ENCODE measurements around the gene CST7.

Gene CST7

DNA sequence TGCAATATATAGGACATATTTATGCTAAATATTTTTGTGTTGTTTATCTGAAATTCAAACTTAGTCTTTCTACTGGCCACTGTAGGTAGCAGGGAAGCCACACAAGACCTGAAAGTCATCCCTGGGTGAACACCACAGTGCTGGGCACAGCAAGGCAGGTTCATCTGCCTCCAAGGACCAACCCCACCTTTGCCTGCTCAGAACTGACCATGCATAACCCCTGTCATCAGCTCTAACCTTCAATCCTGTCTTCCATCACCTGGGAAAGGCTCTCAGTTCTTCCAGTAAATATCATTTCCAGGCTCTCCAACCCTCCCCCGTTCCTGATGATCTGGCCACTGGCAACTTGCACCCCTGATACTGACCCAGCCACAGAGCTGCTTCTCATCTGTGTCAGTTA, 32.7 kb upstream of the CST7 start:
- Histone ChIP-seq H3K9me2 (replicated peaks; ENCODE audit: insufficient read depth, low read length) (no peaks in the 10 kb centered on the region), H3K9me3 (ENCODE audit: insufficient read depth, low read length) (no peaks in the 10 kb centered on the region), H3F3A (ENCODE audit: insufficient read depth) (no peaks in the 10 kb centered on the region), H3K4me3 (ENCODE audit: insufficient read depth, low read length, poor library complexity, severe bottlenecking) (no peak overlapping the region), H3K27ac (ENCODE audit: low read depth, low read length) (no peak overlapping the region), H3K27me3 (ENCODE audit: low read length) (no peaks in the 10 kb centered on the region), H3K4me2 (ENCODE audit: low read depth, low read length, poor library complexity, severe bottlenecking) (no peak overlapping the region), H3K36me3 (ENCODE audit: low read length) (no peaks in the 10 kb centered on the region), H3K9ac (ENCODE audit: low read length) (no peak overlapping the region), H4K20me1 (ENCODE audit: low read depth, low read length) (no peaks in the 10 kb centered on the region), H2AFZ (ENCODE audit: low read depth, low read length, severe bottlenecking) (no peak overlapping the region), H3K79me2 (ENCODE audit: insufficient read depth, low read length) (no peaks in the 10 kb centered on the region)
- no peak for TF ChIP-seq EZH2phosphoT487 (conservative IDR thresholded peaks at IDR 0.05; ENCODE audit: low read length)
- no peak for TF ChIP-seq CTCF (IDR thresholded peaks at IDR 0.05; ENCODE audit: insufficient read depth, low read length, poor library complexity, severe bottlenecking)

- Histone ChIP-seq H3F3A (ENCODE audit: insufficient read depth) (no peaks in the 10 kb centered on the region), H3K9me3 (ENCODE audit: insufficient read depth, low read length) (no peaks in the 10 kb centered on the region), H3K9me2 (replicated peaks; ENCODE audit: insufficient read depth, low read length) (no peaks in the 10 kb centered on the region), H3K27ac (ENCODE audit: low read depth, low read length) (no peak overlapping the region), H2AFZ (ENCODE audit: low read depth, low read length, severe bottlenecking) (no peak overlapping the region), H3K79me2 (ENCODE audit: insufficient read depth, low read length) (no peaks in the 10 kb centered on the region), H3K27me3 (ENCODE audit: low read length) (no peaks in the 10 kb centered on the region), H3K4me2 (ENCODE audit: low read depth, low read length, poor library complexity, severe bottlenecking) (no peak overlapping the region), H3K9ac (ENCODE audit: low read length) (no peak overlapping the region), H4K20me1 (ENCODE audit: low read depth, low read length) (no peaks in the 10 kb centered on the region), H3K4me3 (ENCODE audit: insufficient read depth, low read length, poor library complexity, severe bottlenecking) (no peak overlapping the region), H3K36me3 (ENCODE audit: low read length) (no peaks in the 10 kb centered on the region)
- no peak for TF ChIP-seq EZH2phosphoT487 (conservative IDR thresholded peaks at IDR 0.05; ENCODE audit: low read length)
- TF ChIP-seq CTCF (IDR thresholded peaks at IDR 0.05; ENCODE audit: insufficient read depth, low read length, poor library complexity, severe bottlenecking) = no peak
Observed at GRCh38 chr20:24917056-24917455, 32.0 kb upstream of the CST7 start.

- TF ChIP-seq CTCF (IDR thresholded peaks at IDR 0.05; ENCODE audit: insufficient read depth, low read length, poor library complexity, severe bottlenecking) = peak; percentile 75
- no peak for TF ChIP-seq EZH2phosphoT487 (conservative IDR thresholded peaks at IDR 0.05; ENCODE audit: low read length)
- no peak overlapping the region for H3K27ac ChIP-seq (ENCODE audit: low read depth, low read length)
- no peaks in the 10 kb centered on the region for H3K36me3 ChIP-seq (ENCODE audit: low read length)
- H2AFZ ChIP-seq (ENCODE audit: low read depth, low read length, severe bottlenecking) = no peak overlapping the region
- no peaks in the 10 kb centered on the region for H3F3A ChIP-seq (ENCODE audit: insufficient read depth)
- no peak overlapping the region for H3K4me2 ChIP-seq (ENCODE audit: low read depth, low read length, poor library complexity, severe bottlenecking)
- H3K79me2 ChIP-seq (ENCODE audit: insufficient read depth, low read length) = no peaks in the 10 kb centered on the region
- no peaks in the 10 kb centered on the region for H3K9me3 ChIP-seq (ENCODE audit: insufficient read depth, low read length)
- no peak overlapping the region for H3K9ac ChIP-seq (ENCODE audit: low read length)
- H3K4me3 ChIP-seq (ENCODE audit: insufficient read depth, low read length, poor library complexity, severe bottlenecking) = no peak overlapping the region
- no peaks in the 10 kb centered on the region for H4K20me1 ChIP-seq (ENCODE audit: low read depth, low read length)
- no peaks in the 10 kb centered on the region for H3K27me3 ChIP-seq (ENCODE audit: low read length)
- no peaks in the 10 kb centered on the region for H3K9me2 ChIP-seq (replicated peaks; ENCODE audit: insufficient read depth, low read length)
Observed at GRCh38 chr20:24917797-24918578, 31.1 kb upstream of the CST7 start.
